Mesenchymal stem cell (in vitro differentiated cells and primary cell): Measurements from ENCODE around the gene DIP2C.
A peak's percentile ranks its signal among the peaks of the same experiment; 100 is the strongest.

ENCODE experiments used
- DNase-seq: peaks from one replicate; pipeline ENCODE4 v3.0.0-alpha.2; 2013
- H2AFZ ChIP-seq: one replicate; pipeline ENCODE4 v1.6.1; 2013; ENCODE audit warnings: low read depth, mild to moderate bottlenecking, control low read depth, inconsistent platforms, low read length, moderate library complexity
- H2AK5ac ChIP-seq: 2 replicates; pipeline ENCODE4 v1.6.1; 2013; ENCODE audit warnings: low read length, moderate library complexity, mild to moderate bottlenecking, inconsistent platforms; ENCODE audit not compliant: severe bottlenecking
- H2BK120ac ChIP-seq: one replicate; pipeline ENCODE4 v1.6.1; 2013; ENCODE audit warnings: low read depth, mild to moderate bottlenecking, inconsistent platforms, low read length, moderate library complexity
- H2BK12ac ChIP-seq, 2 experiments: one replicate each; pipeline ENCODE4 v1.6.1; 2013; ENCODE audit warnings: inconsistent platforms in 2 of 2, low read length in 2 of 2, mild to moderate bottlenecking in 2 of 2, moderate library complexity in 2 of 2, control low read depth in 1 of 2
- H2BK15ac ChIP-seq: one replicate; pipeline ENCODE4 v1.6.1; 2013; ENCODE audit warnings: mild to moderate bottlenecking, low read depth, inconsistent platforms; ENCODE audit not compliant: poor library complexity, severe bottlenecking
- H2BK5ac ChIP-seq: 2 replicates; pipeline ENCODE4 v1.6.1; 2013; ENCODE audit warnings: low read depth, mild to moderate bottlenecking, low read length, control low read depth, inconsistent platforms; ENCODE audit not compliant: poor library complexity, severe bottlenecking
- H3K14ac ChIP-seq, 2 experiments: one replicate each; pipeline ENCODE4 v1.6.1; 2013; ENCODE audit warnings: inconsistent platforms in 2 of 2, low read length in 2 of 2, control low read depth in 1 of 2, mild to moderate bottlenecking in 1 of 2, moderate library complexity in 1 of 2
- H3K18ac ChIP-seq, 2 experiments: one replicate each; pipeline ENCODE4 v1.6.1; 2013; ENCODE audit warnings: inconsistent platforms in 2 of 2, low read length in 2 of 2, control low read depth in 1 of 2, low read depth in 1 of 2, mild to moderate bottlenecking in 1 of 2
- H3K23ac ChIP-seq, 2 experiments: one replicate each; pipeline ENCODE4 v1.6.1; 2013; ENCODE audit warnings: inconsistent platforms in 2 of 2, low read length in 2 of 2, mild to moderate bottlenecking in 2 of 2, moderate library complexity in 2 of 2, control low read depth in 1 of 2
- H3K27ac ChIP-seq: 2 replicates; pipeline ENCODE4 v1.5.1; 2013; ENCODE audit warnings: mild to moderate bottlenecking, moderate library complexity, low read length, control low read depth, inconsistent platforms; ENCODE audit not compliant: poor library complexity, severe bottlenecking
- H3K27me3 ChIP-seq, 2 experiments: 2 replicates each; pipeline versions ENCODE4 v1.6.1 to v1.7.0; 2013; ENCODE audit warnings: low read length in 2 of 2, mild to moderate bottlenecking in 2 of 2, moderate library complexity in 2 of 2, control low read depth in 1 of 2, inconsistent platforms in 1 of 2; ENCODE audit not compliant: control insufficient read depth in 1 of 2, insufficient read depth in 1 of 2
- H3K36me3 ChIP-seq, 2 experiments: 2 replicates each; pipeline versions ENCODE4 v1.6.1 to v1.7.0; 2013; ENCODE audit warnings: low read length in 2 of 2, control low read depth in 1 of 2, inconsistent platforms in 1 of 2, low read depth in 1 of 2, mild to moderate bottlenecking in 1 of 2; ENCODE audit not compliant: insufficient read depth in 2 of 2, control insufficient read depth in 1 of 2
- H3K4ac ChIP-seq, 2 experiments: one replicate each; pipeline ENCODE4 v1.6.1; 2013; ENCODE audit warnings: inconsistent platforms in 2 of 2, low read length in 2 of 2, mild to moderate bottlenecking in 2 of 2, moderate library complexity in 2 of 2, control low read depth in 1 of 2, low read depth in 1 of 2
- H3K4me1 ChIP-seq: 2 replicates; pipeline ENCODE4 v1.6.1; 2013; ENCODE audit warnings: low read depth, low read length, control low read depth; ENCODE audit not compliant: control insufficient read depth, insufficient read depth
- H3K4me2 ChIP-seq: 2 replicates; pipeline ENCODE4 v1.6.1; 2013; ENCODE audit warnings: low read length, mild to moderate bottlenecking, inconsistent platforms; ENCODE audit not compliant: poor library complexity, severe bottlenecking
- H3K4me3 ChIP-seq, 2 experiments: 2 replicates each; pipeline versions ENCODE4 v1.5.1 to v1.7.0; 2013; ENCODE audit warnings: low read length in 2 of 2, mild to moderate bottlenecking in 2 of 2, control low read depth in 1 of 2, low read depth in 1 of 2; ENCODE audit not compliant: insufficient read depth in 1 of 2
- H3K79me1 ChIP-seq: replicated peaks from 2 replicates; pipeline ENCODE4 v1.6.1; 2013; ENCODE audit warnings: mild to moderate bottlenecking, control low read depth, low read length, inconsistent platforms; ENCODE audit not compliant: poor library complexity, severe bottlenecking
- H3K9ac ChIP-seq: 2 replicates; pipeline ENCODE4 v1.7.0; 2013; ENCODE audit warnings: mild to moderate bottlenecking, low read length, moderate library complexity
- H3K9me3 ChIP-seq: 2 replicates; pipeline ENCODE4 v1.7.0; 2013; ENCODE audit warnings: mild to moderate bottlenecking, low read length; ENCODE audit not compliant: control insufficient read depth
- H4K8ac ChIP-seq: one replicate; pipeline ENCODE4 v1.6.1; 2013; ENCODE audit warnings: inconsistent platforms, mild to moderate bottlenecking, low read length, moderate library complexity
- H4K91ac ChIP-seq: one replicate; pipeline ENCODE4 v1.6.1; 2013; ENCODE audit warnings: mild to moderate bottlenecking, low read length, inconsistent platforms
- WGBS: methylation state at CpG from one replicate; pipeline ENCODE4 v1.1.7; 2013; ENCODE audit warnings: mixed read lengths; 5-methylcytosine and 5-hydroxymethylcytosine counted together

DIP2C gene

DNA sequence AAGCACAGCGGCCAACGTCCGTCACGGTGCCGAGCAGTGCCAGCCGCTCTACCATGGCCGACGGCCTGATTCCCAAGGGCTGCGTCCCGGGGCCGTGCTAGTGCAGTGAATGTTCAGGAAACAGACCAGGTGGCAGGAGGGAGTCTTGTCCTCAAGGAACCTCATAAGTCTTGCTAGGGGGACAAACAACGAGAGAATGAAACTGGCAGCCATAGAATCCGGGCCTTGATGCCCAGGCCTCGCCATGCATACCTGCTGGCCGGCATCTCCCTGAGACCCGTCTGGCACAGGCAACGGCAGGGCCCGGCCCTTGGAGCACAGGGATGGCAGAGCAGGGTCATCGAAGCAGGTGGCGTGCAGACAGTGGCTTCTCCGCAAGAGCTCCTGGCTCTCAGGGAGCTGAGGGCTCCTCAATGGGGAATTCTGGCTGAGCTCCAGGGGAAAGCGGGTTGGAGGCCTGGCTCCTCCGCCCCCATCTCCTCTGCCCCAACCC lies 58.8 kb downstream of the DIP2C start:
- Histone ChIP-seq H3K27ac (no peak overlapping the region), H3K23ac (no peak overlapping the region), H3K4me3 (no peak overlapping the region), H3K27me3 (no peaks in the 10 kb centered on the region), H3K4me1 (peaks cover 29% of the 10 kb centered on the region), H2BK15ac (no peak overlapping the region), H4K91ac (no peak overlapping the region), H4K8ac (no peak overlapping the region), H2AFZ (no peak overlapping the region), H2BK12ac (no peak overlapping the region), H3K9ac (no peak overlapping the region), H2BK120ac (no peak overlapping the region), H3K4ac (no peak overlapping the region), H3K18ac (no peak overlapping the region), H2AK5ac (no peak overlapping the region), H2BK5ac (no peak overlapping the region), H3K36me3 (peaks cover 14 to 26% of the 10 kb centered on the region in 2 experiments), H3K79me1 (peaks cover 59% of the 10 kb centered on the region), H3K4me2 (no peak overlapping the region), H3K9me3 (no peaks in the 10 kb centered on the region), H3K14ac (no peak overlapping the region)
- DNase-seq = no peak
- 97% methylated on average over 22 of the region's 23 CpGs for WGBS

- Histone ChIP-seq H3K4me3 (no peak overlapping the region), H3K14ac (no peak overlapping the region)
- WGBS = 96% methylated on average over 25 of the region's 25 CpGs
Observed at GRCh38 chr10:629186-629998, 60.1 kb downstream of the DIP2C start.

GRCh38 chr10:628386-629045 lies 61.0 kb downstream of the DIP2C start:
- no peaks in the 10 kb centered on the region for H3K9me3 ChIP-seq
- peak overlapping the region; percentile 30 to 67 for H2BK12ac ChIP-seq
- peaks cover 36% of the 10 kb centered on the region for H3K4me1 ChIP-seq
- H3K79me1 ChIP-seq = peaks cover 46% of the 10 kb centered on the region
- H3K4me2 ChIP-seq = no peak overlapping the region
- no peak overlapping the region for H4K8ac ChIP-seq
- H2BK15ac ChIP-seq = no peak overlapping the region
- no peak overlapping the region for H2AFZ ChIP-seq
- H3K18ac ChIP-seq = peak overlapping the region in 1 of 2 experiments; percentile 22
- peak overlapping the region in 1 of 2 experiments; percentile 1 for H3K14ac ChIP-seq
- no peaks in the 10 kb centered on the region for H3K27me3 ChIP-seq
- no peak overlapping the region for H3K27ac ChIP-seq
- H2BK120ac ChIP-seq = no peak overlapping the region
- no peak overlapping the region for H2BK5ac ChIP-seq
- H3K36me3 ChIP-seq = peaks cover 14 to 21% of the 10 kb centered on the region in 2 experiments
- H3K23ac ChIP-seq = no peak overlapping the region
- WGBS = 98% methylated on average over 19 of the region's 19 CpGs
- H3K9ac ChIP-seq = no peak overlapping the region
- no peak for DNase-seq
- no peak overlapping the region for H3K4me3 ChIP-seq
- peak overlapping the region; percentile 14 for H2AK5ac ChIP-seq
- H4K91ac ChIP-seq = peak overlapping the region; percentile 30
- no peak overlapping the region for H3K4ac ChIP-seq

More at GRCh38 chr10:629186-629998, 60.1 kb downstream of the DIP2C start:
- Histone ChIP-seq H2AK5ac (no peak overlapping the region), H3K18ac (no peak overlapping the region), H2BK12ac (no peak overlapping the region), H4K91ac (no peak overlapping the region), H2AFZ (no peak overlapping the region), H4K8ac (no peak overlapping the region), H2BK15ac (no peak overlapping the region), H3K9ac (no peak overlapping the region), H3K36me3 (peaks cover 14 to 21% of the 10 kb centered on the region in 2 experiments), H3K9me3 (no peaks in the 10 kb centered on the region), H3K23ac (no peak overlapping the region), H2BK5ac (no peak overlapping the region), H3K4ac (no peak overlapping the region), H3K4me2 (no peak overlapping the region), H3K4me1 (peaks cover 31% of the 10 kb centered on the region), H2BK120ac (no peak overlapping the region), H3K27me3 (no peaks in the 10 kb centered on the region), H3K27ac (no peak overlapping the region), H3K79me1 (peaks cover 51% of the 10 kb centered on the region)
- DNase-seq = no peak
